Activated CD4-positive, alpha-beta T cell treated with anti-CD3 and anti-CD28 coated beads for 1 hour (primary cell): ENCODE measurements around the gene SERP1.
"Not testable (repeated sequence)": the region's sequence is repeated elsewhere in the genome, so short reads cannot be mapped to it uniquely, and the experiment has no call there.

Experiments
- DNase-seq: peaks from one replicate; pipeline ENCODE4 v3.0.0-alpha.2; 2020

The SERP1 gene

DNA sequence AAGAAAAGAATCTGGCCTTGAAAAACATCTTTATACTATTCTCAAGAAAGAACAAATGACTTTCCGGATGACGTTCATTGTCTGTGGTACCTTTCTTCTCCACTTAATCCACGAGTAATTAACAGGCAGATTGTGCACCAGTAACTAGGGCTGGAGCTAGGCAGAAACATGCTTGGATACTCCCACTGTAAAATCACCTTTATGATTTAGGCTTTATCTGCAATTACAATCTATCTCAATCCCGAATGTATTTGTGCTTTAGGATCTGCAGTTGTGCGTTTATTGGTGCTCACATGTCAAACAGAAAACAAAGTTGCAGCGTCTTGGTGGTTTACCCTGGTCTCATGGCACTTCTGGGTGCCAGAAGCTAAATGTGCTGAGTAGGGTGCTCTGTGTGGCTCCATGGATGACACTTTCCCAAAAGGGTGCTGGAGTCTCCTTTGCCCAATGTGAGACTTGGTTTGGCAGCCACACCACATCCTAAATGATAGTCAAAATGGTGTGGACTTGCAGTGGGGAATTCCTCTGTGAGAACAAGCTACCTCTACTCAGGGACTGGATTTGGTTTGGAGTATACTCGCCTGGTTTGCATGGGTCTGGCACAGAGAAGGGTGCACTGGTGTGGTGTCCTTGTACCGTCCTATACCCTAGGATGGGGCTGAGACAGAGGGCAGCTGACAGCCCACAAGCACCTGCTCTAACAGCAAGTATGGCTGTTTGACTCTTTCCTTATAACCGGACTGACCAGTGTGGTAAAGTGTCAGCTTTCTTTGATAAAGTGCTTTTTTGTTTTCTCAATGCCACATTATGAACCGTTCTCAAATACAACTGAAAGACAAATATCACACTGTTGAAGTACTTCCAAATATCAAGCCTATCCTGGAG, 7.7 kb downstream of the SERP1 start:
- no peak for DNase-seq

DNA sequence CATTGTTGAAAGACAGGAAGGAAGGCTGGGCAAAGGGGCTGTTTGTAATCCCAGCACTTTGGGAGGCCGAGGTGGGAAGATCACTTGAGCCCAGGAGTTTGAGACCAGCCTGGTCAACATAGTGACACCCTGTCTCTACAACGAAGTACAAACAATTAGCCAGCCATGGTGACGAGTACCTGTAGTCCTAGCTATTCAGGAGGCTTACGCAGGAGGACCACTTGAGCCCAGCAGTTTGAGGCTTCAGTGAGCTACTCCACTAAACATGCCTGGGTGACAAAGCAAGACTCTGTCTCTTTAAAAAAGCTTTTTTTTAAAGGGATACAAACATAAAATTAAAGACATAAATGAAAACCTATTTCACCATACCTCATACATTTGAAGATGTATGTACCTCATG, 11.1 kb downstream of the SERP1 start:
- no peak for DNase-seq

DNA sequence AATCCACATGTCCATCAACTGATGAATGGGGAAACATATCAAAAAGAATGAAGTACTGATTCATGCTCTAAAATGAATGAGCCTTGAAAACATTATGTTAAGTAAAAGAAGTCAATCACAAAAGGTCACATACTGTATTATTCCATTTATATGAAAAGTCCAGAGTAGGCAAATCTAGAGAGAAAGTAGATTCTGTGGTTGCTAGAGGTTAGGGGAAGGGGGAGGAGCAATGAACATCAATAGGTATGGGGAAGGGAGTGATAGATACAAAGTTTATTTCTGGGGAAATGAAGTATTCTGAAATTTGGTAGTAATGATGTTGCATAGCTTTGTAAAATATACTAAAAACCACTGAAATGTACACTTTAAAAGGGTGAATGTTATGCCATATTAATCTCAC, 14.5 kb downstream of the SERP1 start:
- no peak for DNase-seq

DNA sequence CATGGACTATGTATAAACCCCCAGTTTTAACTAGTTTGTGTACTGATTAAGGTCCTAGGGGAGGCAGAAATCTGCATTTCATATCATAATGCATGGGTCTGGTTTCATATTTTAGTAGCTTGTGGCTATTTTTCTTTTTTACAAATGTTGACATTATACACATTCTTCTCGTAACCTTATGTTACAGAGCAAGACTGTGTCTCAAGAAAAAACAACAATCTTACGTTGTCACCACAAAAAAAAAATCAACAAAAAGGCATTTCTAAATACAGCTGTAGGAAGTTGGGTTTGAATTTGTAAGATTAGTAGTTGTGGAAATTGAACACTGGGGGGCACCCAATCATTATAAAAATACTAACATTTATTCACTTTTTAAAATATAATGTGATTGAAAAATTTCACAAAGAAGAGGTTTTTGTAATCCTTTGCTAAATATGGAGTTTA, 17.9 kb downstream of the SERP1 start:
- DNase-seq, result no peak

DNA sequence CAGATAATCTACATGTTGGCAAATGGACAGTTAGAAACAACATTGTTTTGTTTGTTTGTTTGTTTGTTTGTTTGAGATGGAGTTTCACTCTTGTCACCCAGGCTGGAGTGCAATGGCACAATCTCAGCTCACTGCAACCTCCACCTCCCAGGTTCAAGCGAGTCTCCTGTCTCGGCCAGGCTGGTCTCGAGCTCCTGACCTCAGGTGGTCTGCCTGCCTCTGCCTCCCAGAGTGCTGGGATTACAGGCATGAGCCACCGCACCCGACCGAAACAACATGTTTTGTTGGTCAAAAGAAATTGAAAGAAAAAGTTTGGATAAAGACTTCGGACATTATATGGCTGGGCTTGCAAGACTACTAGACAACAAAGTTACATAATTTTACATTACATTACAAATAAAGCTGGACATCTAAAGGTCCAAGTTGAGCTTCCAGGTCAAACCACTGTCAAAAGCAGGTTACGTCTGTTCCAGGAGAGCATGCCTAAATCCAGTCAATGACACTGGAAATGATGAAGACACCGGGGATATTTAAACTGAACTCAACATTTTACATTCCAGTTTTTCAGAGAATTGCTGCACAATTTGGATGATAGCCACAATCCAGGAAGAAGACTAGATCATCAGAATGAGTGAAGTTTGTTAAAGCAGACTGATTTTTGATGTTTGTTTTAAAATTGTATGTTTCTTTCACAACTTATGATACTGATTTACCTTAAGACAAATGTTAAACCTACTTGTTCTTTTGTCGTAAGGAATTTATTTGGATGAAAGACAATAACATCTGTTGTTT, 18.6 kb downstream of the SERP1 start:
- no peak for DNase-seq

DNA sequence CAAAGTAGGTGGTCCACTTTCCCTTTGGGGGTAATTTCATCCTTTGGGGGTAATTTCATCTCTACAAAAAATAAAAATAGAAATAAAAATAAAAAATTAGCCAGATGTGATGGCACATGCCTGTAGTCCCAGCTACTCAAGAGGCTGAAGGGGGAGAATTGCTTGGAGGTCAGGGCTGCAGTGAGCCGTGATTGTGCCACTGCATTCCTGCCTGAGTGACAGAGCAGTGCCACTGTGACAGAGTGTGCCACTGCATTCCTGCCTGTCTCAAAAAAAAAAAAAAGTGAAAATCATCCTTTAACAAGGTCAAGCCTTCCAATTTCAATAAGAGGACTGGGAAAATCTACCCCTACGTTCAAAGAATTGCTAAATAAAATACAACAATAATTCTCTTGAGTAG, 22.8 kb downstream of the SERP1 start:
- no peak for DNase-seq

DNA sequence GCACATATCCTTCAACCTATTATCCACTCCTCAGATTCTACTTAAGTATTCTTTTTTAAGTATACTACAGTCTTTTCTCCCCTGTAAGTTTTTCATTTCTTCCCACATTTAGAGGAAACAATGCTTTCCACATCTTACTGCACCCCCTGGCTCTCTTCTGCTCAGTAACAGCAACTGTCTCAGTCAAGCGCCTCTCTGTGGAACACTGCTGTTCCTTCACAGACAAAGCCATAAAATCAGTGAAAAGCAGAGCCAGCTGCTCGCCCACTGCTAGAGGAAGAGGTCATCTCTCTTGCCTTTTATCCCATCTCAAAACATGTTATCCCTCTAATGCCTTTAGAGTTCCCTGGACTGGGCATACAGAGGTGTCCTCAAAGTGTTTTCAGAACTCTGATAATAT, 24.8 kb downstream of the SERP1 start:
- no peak for DNase-seq

DNA sequence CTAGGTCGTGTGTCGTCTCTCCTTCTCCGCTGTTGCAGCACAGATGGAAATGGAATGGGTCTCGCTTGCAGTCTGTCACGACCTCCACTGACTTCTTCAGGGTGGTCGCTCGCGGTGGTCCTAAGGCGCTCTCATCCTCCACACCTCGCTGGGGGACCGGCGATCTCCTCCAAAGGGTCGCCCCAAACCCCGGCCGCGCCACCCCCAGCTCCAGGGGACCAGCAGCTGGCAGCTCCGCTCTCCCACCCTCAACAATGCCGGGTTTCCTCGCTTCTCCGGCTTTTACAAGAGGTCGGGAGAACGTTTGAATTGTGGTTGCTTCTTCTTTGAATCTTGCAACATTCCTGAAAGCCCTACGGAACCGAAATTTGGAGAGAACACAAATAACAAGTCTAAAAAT, 25.9 kb downstream of the SERP1 start:
- no peak for DNase-seq

DNA sequence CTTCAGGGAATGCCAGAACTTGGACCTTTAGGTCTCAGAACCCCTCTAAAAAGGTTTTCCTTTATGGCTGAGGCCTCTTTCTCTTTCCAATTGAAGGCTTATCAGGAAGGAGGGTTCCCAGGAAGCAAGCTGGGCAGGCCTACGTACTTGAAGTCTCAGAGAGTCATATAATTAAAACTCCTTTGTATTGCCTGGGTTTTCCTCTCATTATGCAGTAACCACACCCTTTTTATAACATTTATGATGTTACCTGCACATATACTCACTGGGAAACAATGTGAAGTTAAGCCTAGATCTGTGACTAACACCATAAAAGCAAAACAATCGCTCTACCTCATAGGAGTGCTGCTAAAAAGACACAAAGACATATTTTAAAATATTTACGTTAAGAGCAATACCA, 27.3 kb downstream of the SERP1 start:
- no peak for DNase-seq

DNA sequence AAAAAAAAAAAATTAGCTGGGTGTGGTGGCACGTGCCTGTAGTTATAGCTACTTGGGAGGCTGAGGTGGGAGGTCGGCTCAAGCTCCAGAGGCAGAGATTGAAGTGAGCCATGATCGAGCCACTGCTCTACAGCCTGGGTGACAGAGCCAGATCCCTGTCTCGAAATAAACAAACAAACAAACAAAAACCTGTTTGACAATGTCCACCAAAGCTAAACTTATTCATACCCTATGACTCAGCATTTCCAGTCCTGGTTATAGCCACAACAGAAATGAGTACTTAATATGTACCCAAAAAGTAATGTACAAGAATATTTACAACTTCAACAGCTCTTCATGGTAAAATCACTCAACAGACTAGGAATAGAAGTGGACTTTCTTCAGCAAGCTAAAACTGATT, 31.1 kb downstream of the SERP1 start:
- no peak for DNase-seq

DNA sequence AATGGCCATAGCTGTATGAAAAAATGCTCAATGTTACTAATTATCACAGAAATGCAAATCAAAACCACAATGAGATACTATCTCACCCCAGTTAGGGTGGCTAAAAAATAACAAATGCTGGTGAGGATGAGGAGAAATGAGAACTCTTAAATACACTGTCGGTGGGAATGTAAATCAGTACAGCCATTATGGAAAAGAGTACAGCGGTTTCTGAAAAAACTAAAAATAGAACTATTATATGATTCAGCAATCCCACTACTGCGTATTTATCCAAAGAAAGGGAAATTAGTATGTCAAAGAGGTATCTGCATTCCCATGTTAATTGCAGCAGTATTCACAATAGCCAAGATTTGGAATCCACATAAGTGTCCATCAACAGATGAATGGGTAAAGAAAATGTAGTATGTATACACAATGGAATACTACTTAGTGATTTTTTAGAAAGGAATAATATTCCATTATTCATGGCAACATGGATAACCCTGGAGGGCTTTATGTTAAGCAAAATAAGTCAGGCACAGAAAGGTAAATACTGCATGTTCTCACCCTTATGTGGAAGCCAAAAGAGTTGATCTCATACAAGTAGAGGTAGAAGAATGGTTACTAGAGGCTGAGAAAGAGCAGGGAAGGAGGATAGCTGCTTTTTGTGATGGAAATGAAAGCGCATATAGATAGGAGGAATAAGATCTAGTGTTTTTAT, 35.0 kb downstream of the SERP1 start:
- DNase-seq, result no peak

DNA sequence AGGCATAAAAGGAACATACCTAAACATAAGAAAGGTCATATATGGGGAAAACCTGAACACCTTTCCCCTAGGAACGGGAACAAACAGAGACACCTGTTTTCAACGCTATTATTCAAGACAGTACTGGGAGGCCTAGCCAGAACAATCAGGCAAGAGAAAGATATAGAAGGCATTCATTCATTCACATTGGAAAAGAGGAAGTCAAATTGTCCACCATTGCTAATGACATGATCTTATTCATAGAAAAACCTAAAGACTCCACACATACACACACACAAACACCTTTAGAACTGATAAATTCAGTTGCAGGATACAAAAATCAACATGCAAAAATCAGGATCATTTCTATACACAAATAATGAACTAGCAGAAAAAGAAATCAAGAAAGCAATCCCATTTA, 36.5 kb downstream of the SERP1 start:
- no peak for DNase-seq

DNA sequence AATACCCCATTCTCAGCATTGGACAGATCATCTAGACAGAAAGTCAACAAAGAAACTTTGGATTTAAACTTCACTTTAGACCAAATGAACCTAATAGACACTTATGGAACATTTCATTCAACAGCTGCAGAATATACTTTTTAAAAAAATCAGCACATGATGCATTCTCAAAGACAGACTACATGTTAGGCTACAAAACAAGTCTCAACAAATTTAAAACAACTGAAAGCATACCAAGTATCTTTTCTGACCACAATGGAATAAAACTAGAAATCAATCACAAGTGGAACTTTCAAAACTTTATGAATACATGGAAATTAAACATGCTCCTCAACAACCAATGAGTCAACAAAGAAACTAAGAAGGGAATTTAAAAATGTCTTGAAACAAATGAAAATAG, 37.9 kb downstream of the SERP1 start:
- DNase-seq, result no peak

DNA sequence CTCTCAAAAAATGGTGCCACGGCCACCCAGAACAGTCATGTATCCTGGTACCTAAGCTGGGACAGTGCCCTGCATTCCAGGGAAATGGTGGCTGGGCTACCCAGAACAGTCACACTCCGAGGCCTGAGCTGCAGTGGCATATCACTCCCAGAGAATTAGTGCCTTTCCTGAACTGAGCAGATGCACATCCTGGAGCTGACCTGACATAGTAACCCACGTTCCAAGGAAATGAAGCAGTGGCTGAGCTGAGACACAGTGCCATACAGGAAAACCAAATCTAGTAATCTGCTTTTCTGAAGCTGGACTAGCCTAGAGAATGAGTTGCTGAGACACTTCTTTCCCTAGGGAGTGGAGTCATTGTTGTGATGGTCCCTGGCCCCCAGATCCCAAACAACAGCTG, 41.8 kb downstream of the SERP1 start:
- DNase-seq, result no peak

DNA sequence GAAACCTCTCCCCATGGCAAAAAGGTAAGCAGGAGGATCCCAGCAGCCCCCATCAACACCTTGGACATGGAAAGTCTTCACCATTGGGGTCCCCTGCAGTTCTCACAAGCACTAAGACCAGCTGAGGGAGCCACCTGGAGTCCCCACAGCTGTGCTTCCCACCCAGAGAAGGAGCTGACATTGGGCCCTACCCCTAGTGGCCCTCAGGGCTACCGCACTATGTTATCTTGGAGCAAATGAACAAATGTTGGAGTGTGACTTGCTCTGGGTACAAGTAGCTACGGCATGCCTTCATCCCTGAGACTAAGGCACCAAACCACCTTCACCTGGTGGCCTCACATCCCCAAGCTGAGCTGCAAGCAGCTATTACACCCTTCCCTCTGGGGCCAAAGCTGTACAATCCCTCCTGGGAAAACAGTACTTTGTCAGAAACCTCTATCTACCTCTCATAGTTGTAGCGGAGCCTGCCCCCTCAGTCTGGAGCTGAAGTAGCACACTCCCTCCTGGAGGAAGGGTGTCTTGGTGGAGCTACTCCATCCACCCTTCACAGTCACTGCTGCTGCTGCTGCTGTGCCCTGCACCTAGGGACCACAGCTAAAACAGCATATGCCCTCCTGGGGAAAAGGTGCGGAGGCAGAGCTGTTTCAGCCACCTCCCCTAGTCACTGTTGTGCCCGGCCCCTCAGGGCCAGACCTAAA, 42.7 kb downstream of the SERP1 start:
- no peak for DNase-seq

DNA sequence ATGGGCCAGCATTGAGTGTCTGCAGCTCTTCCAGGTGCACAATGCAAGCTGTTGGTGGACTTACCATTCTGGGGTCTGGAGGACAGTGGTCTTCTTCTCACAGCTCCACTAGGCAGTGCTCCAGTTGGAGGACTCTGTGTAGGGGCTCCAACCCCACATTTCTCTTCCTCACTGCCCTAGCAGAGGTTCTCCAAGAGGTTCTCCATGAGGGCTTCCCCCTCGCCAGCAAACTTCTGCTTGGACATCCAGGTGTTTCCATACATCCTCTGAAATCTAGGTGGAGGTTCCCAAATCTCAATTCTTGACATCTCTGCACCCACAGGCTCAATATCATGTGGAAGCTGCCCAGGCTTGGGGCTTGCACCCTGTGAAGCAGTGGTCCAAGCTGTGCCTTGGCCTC, 45.3 kb downstream of the SERP1 start:
- not testable (repeated sequence) for DNase-seq

DNA sequence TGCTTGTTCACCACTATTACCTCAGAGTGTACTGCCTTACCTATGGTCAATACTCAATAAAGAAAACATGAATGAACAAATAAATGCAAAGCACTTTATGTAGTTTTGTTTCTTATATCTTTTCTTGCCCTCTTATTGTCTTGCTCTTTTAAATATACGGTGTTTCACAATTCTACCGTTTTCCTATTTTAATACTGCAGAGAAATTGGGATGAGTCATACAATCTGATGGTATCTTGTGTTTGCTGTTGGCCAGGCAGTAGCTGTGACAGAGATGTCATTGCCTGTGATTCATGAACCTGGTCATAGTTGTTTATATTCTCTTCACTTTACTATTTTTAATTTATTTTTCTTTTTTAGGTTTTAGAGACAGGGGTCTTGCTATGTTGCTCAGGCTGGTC, 48.3 kb downstream of the SERP1 start:
- DNase-seq, result no peak

DNA sequence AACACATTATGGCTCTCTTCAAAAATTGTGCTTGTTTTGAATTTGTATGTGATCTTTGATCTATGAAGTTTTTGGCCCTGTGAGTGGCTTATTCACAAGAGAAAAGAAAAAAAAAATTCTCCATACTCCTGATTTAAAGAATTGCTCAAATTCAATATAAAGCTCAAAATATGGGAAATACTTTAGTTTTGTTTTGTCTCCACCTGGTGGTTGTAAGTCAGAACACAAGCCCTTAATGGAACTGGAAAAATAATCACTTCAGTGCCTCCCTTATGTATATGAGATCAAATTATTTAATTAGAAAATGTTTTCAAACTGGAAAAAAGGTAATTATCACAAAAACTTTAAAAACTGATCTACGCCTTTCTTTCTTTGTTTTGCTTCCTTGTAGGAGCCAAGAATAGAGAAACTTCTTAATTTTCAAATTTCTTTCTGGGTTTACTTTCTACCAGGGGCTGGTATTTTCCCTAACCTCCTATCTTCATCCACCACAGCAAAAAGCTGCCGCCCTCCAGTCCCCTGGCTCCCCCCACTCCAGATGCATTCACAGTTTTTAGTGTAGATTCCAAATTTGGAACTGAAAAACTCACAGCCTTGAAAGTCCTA, 50.6 kb downstream of the SERP1 start:
- no peak for DNase-seq

DNA sequence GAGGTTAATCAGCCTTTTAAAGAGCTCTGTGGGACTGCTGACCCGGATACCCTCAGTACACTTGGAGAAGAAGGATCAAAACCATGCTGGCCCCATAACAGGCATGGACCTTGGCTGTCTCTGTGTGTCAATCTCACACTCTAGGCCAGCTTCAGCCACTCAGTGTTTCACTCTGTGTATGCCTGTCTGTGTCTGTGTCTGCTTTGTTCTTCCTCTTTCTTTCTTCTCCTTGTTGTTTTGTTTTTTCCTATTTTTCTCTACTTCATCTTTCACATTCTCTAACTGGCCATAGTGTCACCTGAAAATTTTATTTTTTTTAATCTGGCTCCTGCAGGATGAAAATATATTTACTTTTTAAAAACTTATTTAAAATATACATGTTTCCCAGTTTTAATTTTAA, 51.1 kb downstream of the SERP1 start:
- no peak for DNase-seq

DNA sequence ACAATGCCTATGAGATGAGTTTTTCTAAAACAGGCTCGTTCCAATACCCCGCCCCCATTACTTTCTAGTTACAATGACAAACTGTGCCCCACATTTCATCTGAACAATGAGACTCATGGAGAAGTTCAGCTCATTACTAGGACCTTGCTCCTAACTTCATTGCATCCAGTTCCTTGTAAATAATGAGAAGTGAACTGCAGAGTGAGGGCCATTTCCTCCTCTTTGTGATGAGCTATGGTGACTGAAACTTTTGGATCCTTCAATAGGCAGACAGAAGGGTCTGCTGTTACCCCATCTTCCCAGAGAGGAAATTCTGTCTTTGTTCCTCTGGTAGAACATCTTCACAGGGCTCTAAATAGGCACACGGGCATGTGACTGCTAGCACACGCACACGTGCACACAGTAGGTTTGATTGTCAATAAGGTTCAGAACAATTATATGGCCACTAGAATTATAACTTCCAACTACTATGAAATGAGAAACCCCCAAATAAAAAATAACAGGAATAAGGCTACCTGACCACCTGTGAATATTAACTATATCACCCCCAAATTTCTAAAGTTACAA, 51.8 kb downstream of the SERP1 start:
- DNase-seq, result no peak
